ENCODE measurements around the gene RGS6.
"Not testable (repeated sequence)": the region's sequence is repeated elsewhere in the genome, so short reads cannot be mapped to it uniquely, and the experiment has no call there.

The RGS6 gene

GRCh38 chr14:71932229-71932981 is at the start of gene RGS6:
Gene RGS6, plus strand, starts transcription at chr14:71932429.
- peak; percentile 25 for DNase-seq

DNA sequence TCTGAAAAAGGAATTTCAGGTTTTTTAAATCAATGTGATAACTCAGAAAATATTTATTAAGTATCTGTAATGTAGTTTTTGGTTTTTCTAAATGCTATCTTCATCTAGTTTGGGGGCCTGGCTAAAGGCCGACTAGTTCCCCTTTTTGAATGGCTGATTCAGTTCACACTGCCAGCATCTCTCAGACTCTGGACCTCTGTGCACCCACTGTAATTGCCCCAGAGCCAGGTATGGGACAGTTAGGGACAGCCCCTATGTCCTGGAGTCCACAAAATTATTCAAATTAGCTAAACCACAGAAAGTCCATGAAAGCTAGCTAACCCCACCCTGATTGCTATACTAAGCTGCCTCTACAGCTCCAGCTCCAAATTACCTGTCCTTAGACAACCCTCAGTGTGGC is 49.1 kb upstream of the RGS6 start:
- no peak for DNase-seq

DNA sequence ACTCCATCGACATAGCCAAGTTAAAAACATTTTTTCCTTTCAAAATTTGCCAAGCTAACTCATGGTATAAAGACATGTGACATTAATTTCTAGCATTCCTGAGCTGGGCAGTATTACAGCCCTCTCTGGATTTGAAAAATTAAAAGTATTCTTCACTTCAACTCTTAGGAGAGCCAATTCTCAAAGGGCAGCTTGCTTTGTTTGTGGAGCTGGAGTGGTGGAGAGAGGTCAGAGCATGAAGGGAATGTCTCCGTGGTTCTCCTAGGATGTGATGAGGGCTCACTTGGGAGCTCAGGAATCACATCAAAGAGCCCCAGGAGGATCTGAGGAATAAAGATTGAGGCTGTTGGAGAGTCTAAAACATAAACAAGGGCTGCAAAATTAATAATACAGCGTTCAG is 46.9 kb upstream of the RGS6 start:
- no peak for DNase-seq

DNA sequence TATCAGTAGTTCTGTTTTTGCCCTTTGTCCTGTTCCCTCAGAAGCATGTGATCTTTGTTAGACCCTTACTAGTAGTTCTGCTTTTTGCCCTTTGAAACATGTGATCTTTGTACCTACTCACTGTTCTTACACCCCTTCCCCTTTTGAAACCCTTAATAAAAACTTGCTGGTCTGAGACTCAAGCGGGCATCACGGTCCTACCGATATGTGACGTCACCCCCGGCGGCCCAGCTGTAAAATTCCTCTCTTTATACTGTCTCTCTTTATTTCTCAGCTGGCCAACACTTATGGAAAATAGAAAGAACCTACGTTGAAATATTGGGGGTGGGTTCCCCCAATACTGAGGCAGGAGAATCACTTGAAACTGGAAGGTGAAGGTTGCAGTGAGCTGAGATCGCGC is 44.4 kb upstream of the RGS6 start:
- DNase-seq = not testable (repeated sequence)

- DNase-seq = no peak
Measured at GRCh38 chr14:71890541-71890940, 41.7 kb upstream of the RGS6 start.

- no peak for DNase-seq
Measured at GRCh38 chr14:71891185-71891584, 41.0 kb upstream of the RGS6 start.

DNA sequence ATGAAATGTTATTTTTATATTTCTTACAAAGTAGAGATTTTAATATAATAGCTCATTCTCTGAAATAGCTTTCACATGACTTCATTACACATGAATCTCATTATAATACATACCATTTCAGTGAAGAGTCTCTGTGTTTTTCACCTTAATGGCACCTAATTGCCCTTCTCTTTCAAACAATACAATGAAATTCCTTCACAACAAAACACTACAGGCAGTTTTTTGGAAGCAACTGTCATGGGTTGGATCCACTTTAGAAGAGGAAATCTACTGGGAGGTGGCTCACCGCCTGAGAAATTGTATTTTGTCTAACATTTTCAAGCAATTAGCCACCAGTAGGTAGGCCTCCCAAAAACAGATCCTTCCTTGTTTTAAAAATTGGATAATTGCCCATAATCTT is 40.3 kb upstream of the RGS6 start:
- no peak for DNase-seq

DNA sequence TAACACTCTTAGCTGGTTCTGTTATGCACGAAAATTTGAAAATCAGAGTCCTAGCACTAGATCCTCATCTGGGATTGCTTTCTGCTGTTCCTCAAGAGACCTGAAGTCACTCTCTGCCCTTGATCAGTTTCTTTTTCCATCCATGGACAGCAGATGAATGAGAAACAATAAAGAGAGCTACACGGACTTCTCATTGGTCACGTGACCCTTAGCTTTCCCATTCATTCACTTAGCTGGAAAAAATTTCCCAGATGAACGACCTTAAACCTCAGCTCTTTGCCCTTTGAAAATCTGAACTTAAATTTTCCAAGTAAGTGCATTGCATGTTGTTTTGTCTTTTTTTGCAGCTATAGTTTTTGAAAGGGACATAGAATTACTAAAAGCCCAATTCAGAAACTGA is 27.2 kb upstream of the RGS6 start:
- DNase-seq = no peak

DNA sequence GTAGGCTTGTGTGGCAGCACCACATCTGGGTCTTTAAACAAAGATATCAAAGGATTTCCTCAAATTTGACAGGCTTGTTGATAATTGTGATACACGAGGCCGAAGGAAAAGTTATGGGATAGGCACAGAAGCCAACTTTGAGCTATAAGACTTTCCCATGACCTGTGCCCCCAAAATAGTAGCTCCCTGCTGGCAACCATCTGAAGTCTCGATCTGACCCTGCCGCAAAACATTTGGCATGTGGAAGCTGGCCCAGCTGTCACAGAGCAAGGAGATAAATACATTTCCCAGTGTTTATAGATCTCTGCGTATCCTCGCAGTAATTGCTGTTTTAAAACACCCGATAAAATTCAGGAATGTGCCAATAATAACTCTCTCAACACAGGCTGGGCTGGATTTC is 26.4 kb upstream of the RGS6 start:
- DNase-seq = no peak

GRCh38 chr14:71907793-71908515 is 24.3 kb upstream of the RGS6 start:
- DNase-seq = no peak

- no peak for DNase-seq
Measured at GRCh38 chr14:71911669-71912068, 20.6 kb upstream of the RGS6 start.

DNA sequence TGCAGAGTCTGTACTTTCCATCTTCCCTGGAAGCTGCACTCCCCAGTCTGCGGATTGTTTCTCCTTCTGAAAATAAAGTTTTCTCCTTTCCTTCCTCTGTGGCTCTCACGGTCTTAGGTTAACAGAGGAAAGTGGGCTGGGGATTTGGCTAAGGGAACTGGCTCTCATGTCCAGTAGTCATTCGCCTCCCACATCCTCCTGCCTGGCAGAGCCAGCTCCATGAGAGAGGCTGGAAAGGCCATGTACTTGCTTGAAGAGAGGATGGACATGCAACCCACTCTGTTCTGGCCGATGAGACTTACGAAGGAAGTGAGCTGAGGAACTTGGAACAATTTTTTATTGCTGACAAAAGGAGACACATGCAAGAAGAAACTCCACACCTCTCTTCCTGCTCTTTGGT is 18.9 kb upstream of the RGS6 start:
- DNase-seq = no peak

GRCh38 chr14:71918955-71919354 is 13.3 kb upstream of the RGS6 start:
- no peak for DNase-seq

DNA sequence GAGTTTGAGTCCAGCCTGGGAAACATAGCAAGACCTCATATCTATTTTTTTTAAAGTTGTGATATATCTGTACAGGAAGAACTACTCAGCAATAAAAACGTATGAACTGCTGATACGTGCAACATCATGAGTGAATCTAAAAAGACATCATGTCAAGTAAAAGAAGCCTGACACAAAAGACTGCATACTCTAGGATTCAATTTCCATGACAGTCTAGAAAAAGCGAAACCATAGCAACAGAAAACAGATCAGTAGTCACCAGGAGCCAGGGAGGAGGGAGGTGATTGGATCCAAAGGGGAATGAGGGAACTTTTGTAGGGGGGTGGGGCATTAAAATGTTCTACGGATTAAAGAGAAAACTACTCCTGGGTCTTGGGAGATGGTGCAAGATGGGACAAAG is 8.7 kb upstream of the RGS6 start:
- no peak for DNase-seq

DNA sequence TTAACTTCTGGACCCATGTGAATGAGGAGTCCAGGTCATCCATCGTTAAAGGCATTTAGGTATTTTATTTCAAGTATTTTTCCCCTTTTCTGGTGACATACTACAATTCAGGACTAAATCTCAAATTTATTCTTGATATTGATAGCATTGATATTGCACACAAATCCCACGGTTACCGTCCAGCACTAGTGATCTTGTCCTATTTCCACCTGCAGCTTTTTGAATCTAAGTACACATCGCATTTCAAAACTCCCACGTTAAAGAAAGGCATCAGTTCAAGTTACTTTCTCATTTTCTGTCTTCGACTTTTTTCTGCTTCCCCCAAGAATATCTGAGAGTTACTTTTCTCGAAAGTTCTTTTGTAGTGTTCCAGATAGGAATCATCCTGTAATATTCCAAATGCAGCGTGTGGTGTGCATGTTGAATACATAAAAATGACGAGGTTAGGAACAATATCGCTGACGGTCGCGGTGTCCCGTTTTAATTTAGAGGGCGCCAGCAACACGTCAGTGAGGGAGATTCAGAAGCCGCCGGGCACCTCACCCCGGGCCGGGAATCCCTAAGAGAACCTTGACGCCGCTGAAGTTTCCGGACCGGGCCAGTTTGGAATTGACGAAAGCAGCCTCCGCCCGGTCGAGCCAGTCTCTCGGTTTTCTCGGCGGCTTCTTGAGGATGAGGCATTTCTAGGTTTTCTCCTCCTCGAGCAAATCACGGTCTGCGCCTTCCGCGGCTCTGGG is 569 bp upstream of the RGS6 start:
- no peak for DNase-seq

DNA sequence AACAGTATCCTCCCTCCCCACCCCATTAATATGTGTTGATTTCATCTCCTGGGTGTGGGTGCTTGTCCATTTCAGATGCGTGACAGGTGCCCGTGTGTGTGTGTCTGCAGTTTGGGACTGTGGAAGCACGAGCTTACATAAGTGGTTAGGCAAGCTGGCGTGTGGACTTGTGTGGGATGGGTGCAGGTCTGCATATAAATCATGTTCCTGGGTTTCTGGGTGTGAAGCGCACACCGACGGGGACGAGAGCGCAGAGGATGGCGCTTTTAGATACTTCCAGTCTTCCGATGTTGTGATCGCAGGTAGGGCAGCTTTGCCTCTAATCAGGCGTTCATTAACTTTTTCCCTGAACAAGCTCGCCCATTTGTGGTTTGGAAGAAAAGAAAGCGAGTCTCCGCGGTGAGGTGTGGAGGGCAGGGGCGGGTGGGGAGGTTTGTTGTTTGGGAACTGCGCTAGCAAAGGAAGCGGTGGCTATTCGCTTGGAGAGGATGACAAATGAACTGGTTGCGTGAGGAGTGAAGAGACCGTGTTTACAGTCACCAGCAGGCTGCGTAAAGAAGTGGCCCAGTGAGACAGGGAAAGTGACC is 865 bp downstream of the RGS6 start:
- DNase-seq = no peak

DNA sequence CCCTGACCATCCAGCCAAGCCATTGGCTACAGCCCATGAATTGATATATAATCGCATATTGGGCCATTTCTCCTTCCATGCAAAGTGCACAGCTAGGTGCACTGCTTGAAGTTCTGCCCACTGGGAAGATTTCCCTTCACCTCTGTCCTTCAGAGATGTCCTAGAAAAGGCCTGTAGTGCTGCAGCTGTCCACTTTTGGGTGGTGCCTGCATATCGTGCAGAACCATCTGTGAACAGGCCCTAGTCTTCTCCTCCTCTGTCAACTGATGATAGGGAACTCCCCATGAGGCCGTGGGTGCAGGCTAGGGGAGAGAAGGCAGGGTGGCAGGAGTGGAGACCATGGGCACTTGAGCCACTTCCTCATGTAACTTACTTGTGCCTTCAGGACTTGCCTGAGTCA is 6.0 kb downstream of the RGS6 start:
- not testable (repeated sequence) for DNase-seq

GRCh38 chr14:71939344-71939743 is 7.1 kb downstream of the RGS6 start:
- DNase-seq = not testable (repeated sequence)

DNA sequence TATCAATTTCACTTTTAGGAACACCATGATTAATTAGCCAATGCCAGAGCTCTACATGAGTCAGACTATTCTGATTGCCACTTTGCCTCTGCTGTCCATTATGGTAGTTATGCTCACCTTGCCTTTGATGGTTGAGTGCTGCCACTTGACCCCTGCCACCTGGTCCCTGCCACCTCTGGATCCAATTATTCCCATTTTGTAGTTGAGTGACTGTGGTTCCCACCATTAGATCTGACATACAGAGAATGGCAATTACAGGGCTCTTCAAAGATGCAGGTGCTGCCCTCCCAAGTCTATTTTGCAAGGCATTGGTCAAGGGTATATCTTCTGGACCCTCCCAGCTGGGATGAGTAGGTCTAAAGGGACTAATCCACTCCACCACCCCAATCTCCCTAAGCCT is 8.3 kb downstream of the RGS6 start:
- not testable (repeated sequence) for DNase-seq

DNA sequence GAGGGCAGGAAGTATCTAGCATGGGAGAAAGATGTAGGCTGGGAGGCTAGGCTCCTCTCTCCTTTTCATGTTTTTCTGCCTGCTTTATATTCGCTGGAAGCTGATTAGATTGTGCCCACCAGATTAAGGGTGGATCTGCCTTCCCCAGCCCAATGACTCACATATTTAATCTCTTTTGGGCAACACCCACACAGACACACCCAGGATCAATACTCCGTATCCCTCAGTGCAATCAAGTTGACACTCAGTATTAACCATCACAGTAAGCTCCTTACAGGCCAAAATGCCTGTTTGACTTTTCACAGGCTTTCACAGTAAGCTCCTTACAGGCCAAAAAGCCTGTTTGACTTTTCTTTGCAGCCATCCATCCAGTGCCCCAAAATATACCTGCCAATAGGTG is 9.4 kb downstream of the RGS6 start:
- not testable (repeated sequence) for DNase-seq

GRCh38 chr14:71942904-71943694 is 10.9 kb downstream of the RGS6 start:
- no peak for DNase-seq

GRCh38 chr14:71943695-71944018 is 11.4 kb downstream of the RGS6 start:
- DNase-seq = no peak

DNA sequence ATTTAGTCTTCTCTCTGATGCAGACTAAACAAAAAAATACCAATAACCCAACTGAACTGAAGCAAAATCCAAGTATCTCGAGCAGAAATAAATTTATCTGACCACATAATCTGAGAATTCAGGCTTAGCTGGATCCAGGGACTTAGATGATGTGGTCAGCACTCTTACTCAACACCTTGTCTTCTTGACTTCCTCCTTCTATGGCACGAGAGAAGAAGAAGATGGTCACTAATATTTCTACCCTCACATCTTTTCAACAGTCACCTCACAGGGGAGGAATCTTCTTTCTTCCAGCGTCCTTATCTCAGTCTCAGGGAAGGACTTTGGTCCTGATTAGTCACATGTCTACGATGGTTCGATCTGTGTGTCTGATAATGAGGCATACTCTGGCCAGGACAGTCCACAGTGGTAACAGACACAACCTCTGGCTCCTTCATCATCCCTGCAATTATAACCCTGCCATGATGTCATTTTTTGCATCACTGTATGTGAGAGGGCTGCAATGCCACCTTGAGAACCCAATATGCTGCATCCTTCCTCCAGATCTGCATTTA is 15.8 kb downstream of the RGS6 start:
- DNase-seq = no peak

Measured in NCI-H1436 (cell line).